Epithelial cell of esophagus (primary cell): Measurements from ENCODE around the gene VAMP3.
A peak's percentile ranks its signal among the peaks of the same experiment; 100 is the strongest.
"Not testable (repeated sequence)": the region's sequence is repeated elsewhere in the genome, so short reads cannot be mapped to it uniquely, and the experiment has no call there.

ENCODE experiments used
- DNase-seq: peaks from one replicate; pipeline ENCODE4 v3.0.0; 2010; ENCODE audit warnings: low read depth
- H3K4me3 ChIP-seq: 2 replicates; pipeline ENCODE4 v1.5.1; 2011; ENCODE audit warnings: mild to moderate bottlenecking, low read length, control low read depth
- TF ChIP-seq, protein P1 (sequence below): IDR thresholded peaks from 2 replicates; pipeline ENCODE4 v1.5.1; 2011; ENCODE audit warnings: low read depth, mild to moderate bottlenecking, low read length, control low read depth, inconsistent platforms; ENCODE audit not compliant: insufficient read depth; ENCODE audit errors: missing control alignments

VAMP3 gene

DNA sequence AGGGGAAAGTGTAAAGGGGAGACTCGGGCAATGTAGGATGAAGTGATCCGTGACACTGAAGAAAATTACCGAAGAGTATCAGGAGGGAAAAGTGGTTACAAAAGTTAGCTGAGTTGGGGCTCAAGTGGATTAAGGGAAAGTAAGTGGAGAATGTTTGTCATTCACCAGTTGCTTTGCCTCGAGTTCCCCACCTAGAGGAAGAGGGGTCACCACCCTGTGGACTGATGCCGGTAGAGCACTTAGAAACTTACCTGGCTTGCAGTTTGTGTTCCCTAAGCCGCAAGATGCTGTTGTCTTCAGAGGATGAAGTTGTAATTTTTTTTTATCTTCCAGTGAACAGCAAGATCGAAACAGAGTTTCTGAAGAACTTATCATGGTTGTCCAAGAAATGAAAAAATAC, 14.0 kb downstream of the VAMP3 start:
- no peak overlapping the region for H3K4me3 ChIP-seq
- no peak for DNase-seq
- TF ChIP-seq, protein P1, sequence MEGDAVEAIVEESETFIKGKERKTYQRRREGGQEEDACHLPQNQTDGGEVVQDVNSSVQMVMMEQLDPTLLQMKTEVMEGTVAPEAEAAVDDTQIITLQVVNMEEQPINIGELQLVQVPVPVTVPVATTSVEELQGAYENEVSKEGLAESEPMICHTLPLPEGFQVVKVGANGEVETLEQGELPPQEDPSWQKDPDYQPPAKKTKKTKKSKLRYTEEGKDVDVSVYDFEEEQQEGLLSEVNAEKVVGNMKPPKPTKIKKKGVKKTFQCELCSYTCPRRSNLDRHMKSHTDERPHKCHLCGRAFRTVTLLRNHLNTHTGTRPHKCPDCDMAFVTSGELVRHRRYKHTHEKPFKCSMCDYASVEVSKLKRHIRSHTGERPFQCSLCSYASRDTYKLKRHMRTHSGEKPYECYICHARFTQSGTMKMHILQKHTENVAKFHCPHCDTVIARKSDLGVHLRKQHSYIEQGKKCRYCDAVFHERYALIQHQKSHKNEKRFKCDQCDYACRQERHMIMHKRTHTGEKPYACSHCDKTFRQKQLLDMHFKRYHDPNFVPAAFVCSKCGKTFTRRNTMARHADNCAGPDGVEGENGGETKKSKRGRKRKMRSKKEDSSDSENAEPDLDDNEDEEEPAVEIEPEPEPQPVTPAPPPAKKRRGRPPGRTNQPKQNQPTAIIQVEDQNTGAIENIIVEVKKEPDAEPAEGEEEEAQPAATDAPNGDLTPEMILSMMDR, result no peak

GRCh38 chr1:7786795-7787194, 15.7 kb downstream of the VAMP3 start:
- H3K4me3 ChIP-seq, result no peak overlapping the region
- DNase-seq, result no peak
- TF ChIP-seq, protein P1, result no peak

- no peak for DNase-seq
- H3K4me3 ChIP-seq, result no peak overlapping the region
- TF ChIP-seq, protein P1, result no peak
Measured at GRCh38 chr1:7789828-7790227, 18.7 kb downstream of the VAMP3 start.

- DNase-seq, H3K4me3 ChIP-seq: not testable (repeated sequence)
Measured at GRCh38 chr1:7791027-7791426, 19.9 kb downstream of the VAMP3 start.

DNA sequence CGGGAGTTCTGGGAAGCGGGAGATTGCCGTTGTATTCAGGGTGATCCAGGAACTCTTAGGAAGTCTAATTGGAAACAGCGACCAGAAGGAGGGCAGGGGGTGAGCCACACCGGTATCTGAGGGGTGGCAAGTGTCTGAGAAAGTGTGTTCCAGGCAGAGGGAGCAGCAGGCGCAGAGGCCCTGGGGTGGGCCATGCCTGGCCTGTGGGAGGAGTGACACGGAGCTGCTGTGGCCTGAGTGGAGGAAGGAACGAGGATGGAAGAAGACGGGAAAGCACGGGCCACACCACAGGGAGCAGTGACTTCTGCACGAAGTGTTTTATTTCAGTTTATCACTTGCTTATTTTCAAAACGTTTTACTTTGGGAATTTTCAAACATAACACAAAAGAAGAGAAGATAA, 24.3 kb downstream of the VAMP3 start:
- no peak for DNase-seq
- TF ChIP-seq, protein P1, result no peak
- no peak overlapping the region for H3K4me3 ChIP-seq

GRCh38 chr1:7805460-7805859, 34.4 kb downstream of the VAMP3 start:
- H3K4me3 ChIP-seq, result no peak overlapping the region
- TF ChIP-seq, protein P1, result no peak
- DNase-seq, result no peak

- DNase-seq, result peak; percentile 61
Measured at GRCh38 chr1:7808253-7808844, 37.3 kb downstream of the VAMP3 start.

More at GRCh38 chr1:7808253-7808844, 37.3 kb downstream of the VAMP3 start:
- TF ChIP-seq, protein P1, result peak; percentile 44
- H3K4me3 ChIP-seq, result no peak overlapping the region
